ENCODE data around the gene CERS6. TPM values are rescaled to one million over a fixed set of nuclear protein-coding genes. Genes with fewer than 3 reads are reported as not detected.

Gene CERS6
- total RNA-seq, 3 donors from 2014 or later, result 14.1 to 17.2 (median 16.7) TPM

- ATAC-seq, result peak; percentile 79 to 86
- no peaks in the 10 kb centered on the region for H3K9me3 Mint-ChIP-seq
- peak; percentile 20 for DNase-seq
- H3K4me1 Mint-ChIP-seq (ENCODE audit: low read depth), result peaks cover 42% of the 10 kb centered on the region
- no peak overlapping the region for H3K4me3 Mint-ChIP-seq
- H3K36me3 Mint-ChIP-seq (ENCODE audit: insufficient read depth), result no peaks in the 10 kb centered on the region
- H3K27me3 Mint-ChIP-seq (ENCODE audit: low read depth), result no peaks in the 10 kb centered on the region
These were observed 23.4 kb upstream of the CERS6 start for GRCh38 chr2:168432565-168433186.

- H3K27me3 Mint-ChIP-seq (ENCODE audit: low read depth), result no peaks in the 10 kb centered on the region
- DNase-seq, result no peak
- H3K4me1 Mint-ChIP-seq (ENCODE audit: low read depth), result peaks cover 42% of the 10 kb centered on the region
- no peak overlapping the region for H3K4me3 Mint-ChIP-seq
- ATAC-seq, result no peak
- no peaks in the 10 kb centered on the region for H3K36me3 Mint-ChIP-seq (ENCODE audit: insufficient read depth)
- no peaks in the 10 kb centered on the region for H3K9me3 Mint-ChIP-seq
These were observed 22.5 kb upstream of the CERS6 start for GRCh38 chr2:168433527-168433926.

GRCh38 chr2:168434146-168434545, 21.9 kb upstream of the CERS6 start:
- Mint-ChIP-seq H3K4me1 (ENCODE audit: low read depth) (peaks cover 45% of the 10 kb centered on the region), H3K4me3 (no peak overlapping the region)

GRCh38 chr2:168436840-168437239, 19.2 kb upstream of the CERS6 start:
- DNase-seq (no peak), ATAC-seq (no peak)
- Mint-ChIP-seq H3K9me3 (no peaks in the 10 kb centered on the region), H3K36me3 (ENCODE audit: insufficient read depth) (no peaks in the 10 kb centered on the region), H3K27me3 (ENCODE audit: low read depth) (no peaks in the 10 kb centered on the region), H3K4me1 (ENCODE audit: low read depth) (peaks cover 47% of the 10 kb centered on the region), H3K4me3 (no peak overlapping the region)

More at GRCh38 chr2:168434146-168434545, 21.9 kb upstream of the CERS6 start:
- H3K27me3 Mint-ChIP-seq (ENCODE audit: low read depth), result no peaks in the 10 kb centered on the region
- DNase-seq, result no peak
- no peaks in the 10 kb centered on the region for H3K36me3 Mint-ChIP-seq (ENCODE audit: insufficient read depth)
- no peak for ATAC-seq
- no peaks in the 10 kb centered on the region for H3K9me3 Mint-ChIP-seq

- no peaks in the 10 kb centered on the region for H3K27me3 Mint-ChIP-seq (ENCODE audit: low read depth)
- no peak for DNase-seq
- ATAC-seq, result no peak
- peaks cover 34% of the 10 kb centered on the region for H3K4me1 Mint-ChIP-seq (ENCODE audit: low read depth)
- H3K4me3 Mint-ChIP-seq, result no peak overlapping the region
- no peaks in the 10 kb centered on the region for H3K36me3 Mint-ChIP-seq (ENCODE audit: insufficient read depth)
- no peaks in the 10 kb centered on the region for H3K9me3 Mint-ChIP-seq
These were observed 17.5 kb upstream of the CERS6 start for GRCh38 chr2:168438553-168438952.

- Mint-ChIP-seq H3K9me3 (peaks cover 4% of the 10 kb centered on the region), H3K36me3 (ENCODE audit: insufficient read depth) (no peaks in the 10 kb centered on the region), H3K27me3 (ENCODE audit: low read depth) (no peaks in the 10 kb centered on the region), H3K4me3 (no peak overlapping the region), H3K4me1 (ENCODE audit: low read depth) (peaks cover 28% of the 10 kb centered on the region)
- ATAC-seq, result no peak
- DNase-seq, result no peak
These were observed 16.5 kb upstream of the CERS6 start for GRCh38 chr2:168439536-168439935.

GRCh38 chr2:168441214-168441872, 14.7 kb upstream of the CERS6 start:
- H3K4me1 Mint-ChIP-seq (ENCODE audit: low read depth), result peaks cover 21% of the 10 kb centered on the region
- H3K27me3 Mint-ChIP-seq (ENCODE audit: low read depth), result no peaks in the 10 kb centered on the region
- no peak for ATAC-seq
- H3K36me3 Mint-ChIP-seq (ENCODE audit: insufficient read depth), result no peaks in the 10 kb centered on the region
- no peak for DNase-seq
- peaks cover 4% of the 10 kb centered on the region for H3K9me3 Mint-ChIP-seq
- H3K4me3 Mint-ChIP-seq, result no peak overlapping the region

GRCh38 chr2:168443818-168444217, 12.3 kb upstream of the CERS6 start:
- no peaks in the 10 kb centered on the region for H3K27me3 Mint-ChIP-seq (ENCODE audit: low read depth)

GRCh38 chr2:168445960-168446359, 10.1 kb upstream of the CERS6 start:
- Mint-ChIP-seq H3K4me3 (no peak overlapping the region), H3K36me3 (ENCODE audit: insufficient read depth) (no peaks in the 10 kb centered on the region), H3K27me3 (ENCODE audit: low read depth) (no peaks in the 10 kb centered on the region), H3K9me3 (peaks cover 7% of the 10 kb centered on the region), H3K4me1 (ENCODE audit: low read depth) (peaks cover 30% of the 10 kb centered on the region)
- no peak for ATAC-seq
- DNase-seq, result no peak

More at GRCh38 chr2:168443818-168444217, 12.3 kb upstream of the CERS6 start:
- Mint-ChIP-seq H3K4me1 (ENCODE audit: low read depth) (peaks cover 24% of the 10 kb centered on the region), H3K4me3 (no peak overlapping the region), H3K36me3 (ENCODE audit: insufficient read depth) (no peaks in the 10 kb centered on the region), H3K9me3 (peaks cover 7% of the 10 kb centered on the region)
- ATAC-seq (no peak), DNase-seq (no peak)

GRCh38 chr2:168448980-168449379, 7.1 kb upstream of the CERS6 start:
- peaks cover 31% of the 10 kb centered on the region for H3K4me1 Mint-ChIP-seq (ENCODE audit: low read depth)

GRCh38 chr2:168449419-168449818, 6.7 kb upstream of the CERS6 start:
- ATAC-seq (no peak), DNase-seq (no peak)
- Mint-ChIP-seq H3K36me3 (ENCODE audit: insufficient read depth) (no peaks in the 10 kb centered on the region), H3K27me3 (ENCODE audit: low read depth) (no peaks in the 10 kb centered on the region), H3K9me3 (peaks cover 3% of the 10 kb centered on the region), H3K4me3 (no peak overlapping the region), H3K4me1 (ENCODE audit: low read depth) (peaks cover 29% of the 10 kb centered on the region)

More at GRCh38 chr2:168448980-168449379, 7.1 kb upstream of the CERS6 start:
- H3K27me3 Mint-ChIP-seq (ENCODE audit: low read depth), result no peaks in the 10 kb centered on the region
- H3K9me3 Mint-ChIP-seq, result peaks cover 7% of the 10 kb centered on the region
- no peaks in the 10 kb centered on the region for H3K36me3 Mint-ChIP-seq (ENCODE audit: insufficient read depth)
- no peak overlapping the region for H3K4me3 Mint-ChIP-seq
- DNase-seq (no peak), ATAC-seq (no peak)

- Mint-ChIP-seq H3K9me3 (peaks cover 3% of the 10 kb centered on the region), H3K27me3 (ENCODE audit: low read depth) (no peaks in the 10 kb centered on the region), H3K4me1 (ENCODE audit: low read depth) (peaks cover 29% of the 10 kb centered on the region), H3K36me3 (ENCODE audit: insufficient read depth) (no peaks in the 10 kb centered on the region), H3K4me3 (no peak overlapping the region)
- DNase-seq (no peak), ATAC-seq (peak in 1 of 2 donors; percentile 25)
These were observed 5.9 kb upstream of the CERS6 start for GRCh38 chr2:168450171-168450570.

- Mint-ChIP-seq H3K4me1 (ENCODE audit: low read depth) (peaks cover 29% of the 10 kb centered on the region), H3K4me3 (no peak overlapping the region)
These were observed 5.3 kb upstream of the CERS6 start for GRCh38 chr2:168450732-168451131.

GRCh38 chr2:168452781-168453180, 3.3 kb upstream of the CERS6 start:
- DNase-seq (no peak), ATAC-seq (no peak)
- peaks cover 31% of the 10 kb centered on the region for H3K4me1 Mint-ChIP-seq (ENCODE audit: low read depth)
- no peaks in the 10 kb centered on the region for H3K27me3 Mint-ChIP-seq (ENCODE audit: low read depth)
- no peaks in the 10 kb centered on the region for H3K9me3 Mint-ChIP-seq
- H3K36me3 Mint-ChIP-seq (ENCODE audit: insufficient read depth), result no peaks in the 10 kb centered on the region
- H3K4me3 Mint-ChIP-seq, result no peak overlapping the region

More at GRCh38 chr2:168450732-168451131, 5.3 kb upstream of the CERS6 start:
- Mint-ChIP-seq H3K27me3 (ENCODE audit: low read depth) (no peaks in the 10 kb centered on the region), H3K9me3 (peaks cover 3% of the 10 kb centered on the region), H3K36me3 (ENCODE audit: insufficient read depth) (no peaks in the 10 kb centered on the region)
- no peak for ATAC-seq
- no peak for DNase-seq

GRCh38 chr2:168453404-168453803, 2.7 kb upstream of the CERS6 start:
- H3K36me3 Mint-ChIP-seq (ENCODE audit: insufficient read depth), result no peaks in the 10 kb centered on the region
- no peaks in the 10 kb centered on the region for H3K9me3 Mint-ChIP-seq

More at GRCh38 chr2:168453404-168453803, 2.7 kb upstream of the CERS6 start:
- Mint-ChIP-seq H3K4me3 (no peak overlapping the region), H3K27me3 (ENCODE audit: low read depth) (no peaks in the 10 kb centered on the region), H3K4me1 (ENCODE audit: low read depth) (peaks cover 37% of the 10 kb centered on the region)
- no peak for DNase-seq
- ATAC-seq, result no peak
